Measurements from ENCODE around the gene RILP.

RILP gene

DNA sequence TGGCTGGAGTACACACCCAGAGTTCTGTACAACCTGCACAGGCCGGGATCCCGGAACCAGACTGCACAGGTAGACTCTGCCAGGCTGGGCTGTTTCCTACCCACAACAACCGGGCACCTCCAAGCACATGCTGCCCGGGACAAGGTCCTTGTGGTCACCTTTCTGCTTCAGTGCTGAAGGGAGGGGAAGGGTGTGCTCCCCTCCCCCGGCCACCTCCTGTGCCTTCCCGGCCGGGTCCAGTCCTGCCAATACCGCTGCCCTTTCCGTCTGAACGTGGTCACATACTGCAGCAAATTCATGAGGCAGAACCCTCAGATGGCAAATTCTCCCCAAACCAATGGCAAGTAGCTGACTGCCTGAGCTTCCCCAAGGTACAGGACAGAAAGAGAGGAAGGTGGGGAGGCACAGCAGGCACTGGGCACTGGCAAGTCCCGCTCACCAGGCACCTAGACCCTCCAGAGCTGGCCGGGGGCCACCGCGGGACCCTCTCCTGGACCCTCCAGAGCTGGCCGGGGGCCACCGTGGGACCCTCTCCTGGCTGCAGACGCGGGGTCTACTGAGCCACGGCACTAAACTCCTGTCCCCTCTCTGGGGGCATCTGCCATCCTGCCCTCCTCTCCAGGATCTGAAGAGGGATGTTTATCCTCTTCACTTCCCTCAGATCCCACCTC is 43.9 kb downstream of the RILP start:
- H3K4me3 ChIP-seq (ENCODE audit: low read depth, low read length), result no peak overlapping the region
- H3K9me3 ChIP-seq (ENCODE audit: control insufficient read depth, insufficient read depth, low read length), result no peaks in the 10 kb centered on the region
- H3K36me3 ChIP-seq (ENCODE audit: control insufficient read depth, insufficient read depth, low read length), result no peaks in the 10 kb centered on the region
- H3K9ac ChIP-seq (ENCODE audit: low read depth, low read length), result no peak overlapping the region
- H3K4me1 ChIP-seq (ENCODE audit: control insufficient read depth, insufficient read depth, low read length), result no peaks in the 10 kb centered on the region
- no peaks in the 10 kb centered on the region for H3K27me3 ChIP-seq (ENCODE audit: control insufficient read depth, insufficient read depth, low read length)

- no peaks in the 10 kb centered on the region for H3K27me3 ChIP-seq (ENCODE audit: control insufficient read depth, insufficient read depth, low read length)
- H3K36me3 ChIP-seq (ENCODE audit: control insufficient read depth, insufficient read depth, low read length), result no peaks in the 10 kb centered on the region
- no peak overlapping the region for H3K4me3 ChIP-seq (ENCODE audit: low read depth, low read length)
- no peaks in the 10 kb centered on the region for H3K4me1 ChIP-seq (ENCODE audit: control insufficient read depth, insufficient read depth, low read length)
- H3K9me3 ChIP-seq (ENCODE audit: control insufficient read depth, insufficient read depth, low read length), result no peaks in the 10 kb centered on the region
- H3K9ac ChIP-seq (ENCODE audit: low read depth, low read length), result peak overlapping the region; percentile 47
These were observed 44.7 kb downstream of the RILP start for GRCh38 chr17:1604831-1605528.

GRCh38 chr17:1601571-1601970 is 48.1 kb downstream of the RILP start:
- H3K27me3 ChIP-seq (ENCODE audit: control insufficient read depth, insufficient read depth, low read length), result no peaks in the 10 kb centered on the region
- no peak overlapping the region for H3K4me3 ChIP-seq (ENCODE audit: low read depth, low read length)
- H3K9ac ChIP-seq (ENCODE audit: low read depth, low read length), result no peak overlapping the region
- no peaks in the 10 kb centered on the region for H3K4me1 ChIP-seq (ENCODE audit: control insufficient read depth, insufficient read depth, low read length)
- no peaks in the 10 kb centered on the region for H3K9me3 ChIP-seq (ENCODE audit: control insufficient read depth, insufficient read depth, low read length)
- no peaks in the 10 kb centered on the region for H3K36me3 ChIP-seq (ENCODE audit: control insufficient read depth, insufficient read depth, low read length)

- no peaks in the 10 kb centered on the region for H3K27me3 ChIP-seq (ENCODE audit: control insufficient read depth, insufficient read depth, low read length)
- no peaks in the 10 kb centered on the region for H3K36me3 ChIP-seq (ENCODE audit: control insufficient read depth, insufficient read depth, low read length)
- no peaks in the 10 kb centered on the region for H3K4me1 ChIP-seq (ENCODE audit: control insufficient read depth, insufficient read depth, low read length)
- H3K9me3 ChIP-seq (ENCODE audit: control insufficient read depth, insufficient read depth, low read length), result no peaks in the 10 kb centered on the region
- no peak overlapping the region for H3K4me3 ChIP-seq (ENCODE audit: low read depth, low read length)
- no peak overlapping the region for H3K9ac ChIP-seq (ENCODE audit: low read depth, low read length)
These were observed 51.1 kb downstream of the RILP start for GRCh38 chr17:1598399-1599095.

- Histone ChIP-seq H3K9ac (ENCODE audit: low read depth, low read length) (no peak overlapping the region), H3K9me3 (ENCODE audit: control insufficient read depth, insufficient read depth, low read length) (no peaks in the 10 kb centered on the region), H3K4me3 (ENCODE audit: low read depth, low read length) (no peak overlapping the region), H3K36me3 (ENCODE audit: control insufficient read depth, insufficient read depth, low read length) (no peaks in the 10 kb centered on the region), H3K27me3 (ENCODE audit: control insufficient read depth, insufficient read depth, low read length) (no peaks in the 10 kb centered on the region), H3K4me1 (ENCODE audit: control insufficient read depth, insufficient read depth, low read length) (no peaks in the 10 kb centered on the region)
These were observed 51.8 kb downstream of the RILP start for GRCh38 chr17:1597861-1598342.
